ENCODE results near the gene GOLGA3.

DNA sequence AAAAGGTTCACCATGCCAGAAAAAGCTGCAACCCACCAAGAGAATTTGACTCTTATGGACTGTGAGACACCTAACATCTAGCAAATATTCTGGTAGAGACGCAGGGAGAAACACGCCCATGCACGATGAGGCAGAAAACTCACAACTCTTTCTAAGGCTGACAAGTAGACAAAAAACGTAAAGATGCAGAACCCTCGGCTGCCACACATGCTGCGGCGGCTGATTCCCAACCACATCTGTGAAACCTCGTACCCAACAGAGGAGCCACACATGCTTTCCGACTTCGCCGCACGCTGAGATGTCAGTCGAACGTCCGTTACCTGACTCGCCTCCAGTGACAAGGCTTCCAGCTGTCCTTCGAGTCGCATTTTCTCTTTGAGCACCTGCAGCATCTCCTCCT is 21.8 kb downstream of the GOLGA3 start:
- TF ChIP-seq POLR2A (IDR thresholded peaks at IDR 0.05; ENCODE audit: low read length) (no peak), GATA1 (IDR thresholded peaks at IDR 0.05; ENCODE audit: low read depth, low read length) (no peak)
